ENCODE measurements around the gene MTUS2. TPM values are rescaled to one million over a fixed set of nuclear protein-coding genes. Genes with fewer than 3 reads are reported as not detected.
A peak's percentile ranks its signal among the peaks of the same experiment; 100 is the strongest.

MTUS2 gene
- total RNA-seq, 1 donor = not detected

DNA sequence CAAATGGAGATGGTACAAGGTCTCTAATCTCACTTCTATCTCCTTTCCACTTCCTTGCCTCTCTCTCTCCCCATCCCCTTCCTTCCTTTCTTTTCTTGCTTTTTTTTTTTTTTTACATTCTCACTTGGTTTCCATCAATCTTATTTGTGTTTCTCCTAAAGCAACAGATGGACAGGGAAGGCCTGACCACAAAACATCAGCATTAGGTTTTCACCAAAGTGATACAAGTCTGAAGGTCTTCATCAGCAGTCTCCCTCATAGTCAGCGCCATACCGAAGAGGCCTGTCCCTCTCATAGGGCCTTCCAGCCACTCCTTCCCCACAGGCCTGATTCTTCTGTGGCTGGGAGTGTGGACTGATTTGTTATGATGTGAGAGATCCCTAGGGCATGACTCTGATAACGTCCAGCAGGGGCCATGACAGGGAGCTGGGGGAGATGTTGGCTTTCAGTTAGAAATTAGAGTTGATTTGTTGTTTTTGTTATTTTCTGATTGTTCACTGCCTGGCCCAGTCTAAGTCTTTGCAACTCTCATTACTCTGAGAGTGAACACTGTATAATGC, 616.7 kb downstream of the MTUS2 start:
- no peak for DNase-seq (ENCODE audit: low read depth in 2 of 3, low spot score in 2 of 3)

DNA sequence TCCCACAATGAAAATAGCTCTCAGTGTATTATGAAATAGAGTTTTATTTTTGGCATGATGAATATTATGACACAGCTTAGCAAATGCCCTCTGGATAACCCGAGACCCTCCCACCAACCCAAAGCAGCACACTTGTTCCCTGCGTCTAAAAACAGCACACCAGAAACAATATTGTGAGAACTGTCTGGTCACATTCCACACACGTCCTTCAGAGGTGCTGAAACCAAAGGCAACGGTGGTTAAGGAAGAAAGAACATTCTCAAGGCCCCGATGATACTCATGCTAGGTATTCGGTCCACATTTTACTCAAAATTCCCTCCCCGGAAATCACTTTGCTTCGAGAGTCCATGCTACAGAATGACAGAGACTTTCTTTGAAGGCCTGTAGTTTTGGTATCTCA, 618.6 kb downstream of the MTUS2 start:
- DNase-seq (ENCODE audit: low read depth in 2 of 3, low spot score in 2 of 3) = no peak

DNA sequence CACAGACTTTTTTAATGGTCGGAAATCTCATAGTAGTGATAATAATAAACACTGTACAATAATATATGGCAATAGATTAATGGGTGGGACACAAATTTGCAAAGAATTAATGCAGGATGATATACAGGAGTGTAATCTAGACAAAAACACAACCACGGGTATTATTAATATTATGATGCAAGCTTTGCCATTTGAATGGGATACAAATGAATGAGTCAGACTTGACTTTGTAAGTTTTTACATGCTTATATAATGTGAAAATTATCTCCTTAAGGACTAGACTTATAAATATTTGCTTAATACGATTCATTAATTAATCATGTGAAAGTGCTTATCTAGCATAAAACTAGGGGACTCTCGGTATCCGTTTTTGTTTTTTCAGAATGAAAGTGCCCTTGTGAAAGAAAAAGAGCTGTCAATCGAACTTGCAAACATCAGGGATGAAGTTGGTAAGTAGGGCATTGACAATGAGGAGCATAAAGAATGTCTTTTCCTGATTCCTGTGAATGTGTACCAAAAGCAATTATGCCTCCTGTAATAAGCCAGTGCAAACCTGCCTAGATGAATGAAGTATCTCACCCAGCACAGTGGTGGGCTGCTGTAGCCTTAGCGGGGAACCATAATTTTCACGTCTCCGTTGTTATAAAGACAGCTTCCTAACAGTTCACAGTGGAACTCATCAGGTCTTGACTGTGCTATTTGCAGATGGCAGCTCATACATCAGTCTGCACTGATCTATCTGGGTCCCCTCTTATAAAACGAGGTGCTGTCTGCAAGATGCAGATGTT, 619.7 kb downstream of the MTUS2 start:
- DNase-seq (ENCODE audit: low read depth in 2 of 3, low spot score in 2 of 3) = no peak

DNA sequence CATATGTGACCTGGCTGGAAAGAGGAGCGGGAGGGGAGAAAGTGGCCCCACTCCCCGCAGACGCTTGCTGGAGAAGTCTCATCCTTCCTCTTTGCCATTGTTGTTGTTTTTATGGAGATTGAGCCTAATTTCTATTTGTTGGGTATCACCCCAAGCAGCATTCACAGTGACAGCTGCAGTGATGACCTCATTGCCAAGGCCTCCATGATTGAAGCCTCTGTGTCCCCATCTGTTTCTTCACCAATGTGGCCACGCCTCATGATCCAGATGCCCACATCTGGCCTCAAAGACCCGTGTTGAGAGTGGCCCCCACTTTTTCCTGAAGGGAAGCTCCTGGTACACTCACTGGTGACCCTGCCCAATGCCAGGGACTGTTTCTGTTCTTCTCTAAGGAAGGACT, 621.2 kb downstream of the MTUS2 start:
- no peak for DNase-seq (ENCODE audit: low read depth in 2 of 3, low spot score in 2 of 3)

DNA sequence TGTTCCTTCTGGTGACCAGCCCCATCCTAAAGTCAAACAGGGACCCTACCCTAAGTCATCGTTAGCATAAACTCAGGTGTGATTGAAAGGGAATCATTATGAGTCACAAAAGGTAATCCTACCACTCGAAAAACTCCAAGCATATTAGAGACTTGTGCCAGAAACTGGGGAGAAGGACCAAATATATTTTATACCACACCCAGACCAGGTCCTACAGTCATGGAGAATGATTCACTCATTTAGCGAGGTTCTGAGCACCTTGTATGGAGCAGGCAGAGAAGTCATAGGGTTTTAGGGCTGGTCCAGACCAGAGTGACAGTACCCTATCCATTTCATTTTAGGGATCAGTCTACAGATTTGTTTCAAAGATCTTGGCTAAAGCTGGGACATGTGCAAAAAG, 625.9 kb downstream of the MTUS2 start:
- no peak for DNase-seq (ENCODE audit: low read depth in 2 of 3, low spot score in 2 of 3)

DNA sequence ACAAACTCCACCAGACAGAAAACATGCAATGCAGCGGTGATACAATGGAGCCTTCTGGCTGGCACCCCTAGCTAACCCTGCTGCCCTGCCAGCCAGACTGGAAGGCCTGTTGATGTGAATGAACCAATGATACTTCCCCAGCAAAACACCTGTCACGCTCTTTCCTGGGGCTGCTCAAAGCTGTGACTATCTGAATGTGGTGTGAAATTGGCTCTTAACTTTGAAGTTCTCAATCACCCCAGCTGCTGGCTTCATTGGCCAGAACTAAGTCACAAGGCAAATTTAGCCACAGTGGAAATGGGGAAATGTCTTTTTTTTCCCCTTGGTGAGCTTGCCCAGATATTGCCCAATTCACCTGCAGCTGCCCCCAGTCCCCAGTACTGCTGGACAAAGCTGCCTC, 628.0 kb downstream of the MTUS2 start:
- peak in 1 of 3 donors; percentile 28 for DNase-seq (ENCODE audit: low read depth in 2 of 3, low spot score in 2 of 3)

DNA sequence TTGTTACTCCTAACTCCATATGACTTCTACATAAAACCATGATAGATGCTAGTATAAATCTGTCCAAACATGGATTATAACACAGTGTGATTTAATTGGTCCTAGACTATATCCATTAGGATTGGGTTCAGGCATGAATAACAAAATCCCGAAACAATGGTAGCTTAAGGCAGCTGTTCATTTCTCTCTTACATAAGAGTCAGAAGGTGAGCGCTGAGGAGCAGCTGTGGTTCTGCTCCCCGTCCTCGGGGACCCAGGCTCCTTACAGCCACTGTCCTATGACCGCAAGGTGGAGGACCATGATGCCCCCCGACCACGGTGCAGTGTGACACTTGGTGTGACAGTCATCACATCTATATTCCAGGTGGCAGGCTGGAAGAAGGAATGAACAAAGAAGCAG, 629.6 kb downstream of the MTUS2 start:
- no peak for DNase-seq (ENCODE audit: low read depth in 2 of 3, low spot score in 2 of 3)

DNA sequence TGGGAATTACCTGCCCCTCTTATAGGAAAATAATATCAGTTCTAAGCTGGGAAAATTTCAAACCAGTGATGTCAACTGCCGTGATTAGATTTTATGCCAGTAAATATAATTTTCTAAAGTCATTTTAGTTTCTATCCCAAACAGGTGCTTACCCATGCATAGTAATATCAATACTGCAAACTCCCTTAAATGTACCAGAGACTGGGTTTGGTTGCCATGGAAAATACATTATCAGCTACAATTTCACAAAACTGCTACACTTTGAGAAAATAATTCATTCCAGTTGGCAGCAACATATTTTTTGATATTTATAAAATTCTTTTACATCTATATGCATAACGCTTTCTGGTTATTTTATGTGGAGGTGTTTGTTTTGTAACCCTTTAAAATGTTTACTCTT, 631.8 kb downstream of the MTUS2 start:
- no peak for DNase-seq (ENCODE audit: low read depth in 2 of 3, low spot score in 2 of 3)

DNA sequence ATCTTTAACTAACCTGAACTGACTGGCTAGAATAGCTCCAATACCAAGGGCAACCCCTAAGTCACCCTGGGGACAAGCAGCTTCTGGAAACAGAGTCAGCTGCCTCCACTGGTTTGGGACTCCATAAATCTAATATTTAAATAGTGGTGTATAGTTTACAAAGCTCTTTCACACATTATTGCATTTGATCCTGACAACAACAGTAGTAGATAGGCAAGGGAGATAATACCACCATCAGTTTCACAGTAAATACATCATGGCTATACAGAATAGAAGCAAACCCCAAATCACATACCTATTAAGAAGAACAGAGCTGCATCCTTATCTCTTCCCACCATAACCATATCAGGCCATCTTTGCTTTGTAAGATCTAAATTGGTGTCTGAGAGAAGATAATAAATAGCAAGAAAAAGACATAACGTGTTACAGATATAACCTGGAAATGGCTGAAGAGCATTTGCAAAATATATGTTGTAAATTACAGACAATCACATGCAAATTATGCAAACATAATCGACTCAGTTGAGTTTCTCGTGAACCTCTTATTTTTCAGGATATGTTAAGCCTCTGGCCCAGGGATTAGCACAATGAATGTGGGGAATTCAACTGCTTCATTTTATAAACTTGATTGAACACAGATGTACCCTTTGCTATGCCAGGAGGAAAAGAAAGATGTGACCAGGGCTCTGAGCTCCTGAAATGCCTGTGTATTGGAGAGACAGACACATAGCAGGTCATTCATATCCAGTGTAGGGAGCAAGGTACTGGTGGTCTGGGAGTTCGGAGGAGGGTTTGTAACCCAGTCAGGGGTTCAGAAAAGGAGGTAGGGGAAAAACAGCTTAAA, 632.9 kb downstream of the MTUS2 start:
- no peak for DNase-seq (ENCODE audit: low read depth in 2 of 3, low spot score in 2 of 3)

DNA sequence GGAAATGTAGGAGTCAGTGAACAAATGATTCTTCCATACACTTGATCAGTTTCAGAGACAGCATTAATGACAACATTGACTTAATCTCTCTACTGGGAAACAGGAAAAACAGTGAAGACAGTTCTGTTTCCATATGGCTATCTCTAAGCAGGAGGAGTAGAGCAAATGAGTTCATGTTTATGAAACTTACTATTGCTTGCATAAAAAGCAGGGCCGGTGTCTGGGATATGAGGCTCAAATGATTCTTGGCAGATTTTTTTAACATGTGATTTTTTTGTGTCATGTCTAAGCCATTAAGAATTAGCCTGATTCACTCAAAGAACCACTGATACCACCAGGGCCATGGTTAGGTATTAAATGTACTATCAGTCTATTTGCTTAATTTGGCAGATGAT, 633.5 kb downstream of the MTUS2 start:
- no peak for DNase-seq (ENCODE audit: low read depth in 2 of 3, low spot score in 2 of 3)

DNA sequence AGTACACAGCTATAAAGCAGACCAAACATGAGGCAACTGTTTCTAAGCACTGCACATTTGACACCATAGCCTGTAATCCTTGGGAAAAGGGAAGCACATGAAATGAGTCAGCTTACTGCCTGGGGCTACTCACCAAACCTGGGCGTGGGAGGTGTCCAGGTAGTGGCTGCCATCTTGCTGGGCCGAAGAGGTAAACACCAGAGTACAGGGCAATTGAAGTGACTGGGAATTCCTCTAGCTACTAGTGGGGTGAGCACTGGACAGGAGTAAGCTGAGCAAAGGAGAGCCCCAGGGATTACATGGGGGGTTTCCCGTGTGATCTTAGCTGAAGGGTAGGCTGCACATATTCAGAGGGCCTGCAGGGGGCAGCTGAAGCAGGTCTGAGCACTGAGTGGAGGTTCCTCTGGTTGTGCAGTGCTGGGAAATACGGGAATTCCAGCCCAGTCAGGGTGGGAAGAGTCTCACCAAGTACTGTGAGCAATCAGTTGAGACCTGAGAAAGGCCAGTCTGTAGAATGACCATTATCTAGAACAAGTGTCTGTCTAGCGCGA, 634.9 kb downstream of the MTUS2 start:
- DNase-seq (ENCODE audit: low read depth in 2 of 3, low spot score in 2 of 3) = no peak

DNA sequence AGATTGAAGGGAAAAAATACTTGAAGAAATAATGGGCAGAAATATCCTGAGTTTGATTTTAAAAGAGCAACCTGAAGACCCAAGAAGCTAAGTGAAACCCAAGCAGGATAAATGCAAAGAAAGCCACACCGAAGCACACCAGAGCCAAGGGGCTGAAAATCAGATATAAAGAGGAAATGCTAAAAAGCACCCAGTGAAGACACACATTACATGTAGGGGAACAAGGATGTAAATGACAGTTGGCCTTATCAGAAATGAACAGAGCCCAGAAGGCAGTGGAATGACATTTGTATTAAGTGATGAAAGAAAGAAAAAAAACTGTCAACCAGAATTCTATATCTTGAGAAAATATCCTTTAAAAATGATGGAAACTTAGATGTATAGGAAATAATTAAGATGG, 636.3 kb downstream of the MTUS2 start:
- peak in 2 of 3 donors; percentile 28 to 75 for DNase-seq (ENCODE audit: low read depth in 2 of 3, low spot score in 2 of 3)

DNA sequence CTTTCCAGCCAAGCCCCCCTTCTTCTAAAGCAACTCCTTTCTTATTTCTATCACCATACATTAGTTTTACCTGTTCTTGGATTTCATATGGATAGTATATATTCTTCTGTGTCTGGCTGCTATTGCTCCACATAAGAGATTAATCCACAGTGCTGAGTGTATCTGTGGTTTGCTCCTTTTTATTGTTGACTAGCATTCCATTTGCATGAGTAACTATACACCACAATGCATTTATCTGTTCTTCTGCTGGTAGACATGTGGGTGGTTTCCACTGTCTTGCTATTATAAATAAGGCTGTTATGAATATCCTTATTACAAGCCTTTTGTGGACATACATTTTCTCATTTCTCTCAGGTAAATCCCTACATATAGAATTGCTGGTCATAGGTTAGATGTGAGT, 637.2 kb downstream of the MTUS2 start:
- DNase-seq (ENCODE audit: low read depth in 2 of 3, low spot score in 2 of 3) = no peak

DNA sequence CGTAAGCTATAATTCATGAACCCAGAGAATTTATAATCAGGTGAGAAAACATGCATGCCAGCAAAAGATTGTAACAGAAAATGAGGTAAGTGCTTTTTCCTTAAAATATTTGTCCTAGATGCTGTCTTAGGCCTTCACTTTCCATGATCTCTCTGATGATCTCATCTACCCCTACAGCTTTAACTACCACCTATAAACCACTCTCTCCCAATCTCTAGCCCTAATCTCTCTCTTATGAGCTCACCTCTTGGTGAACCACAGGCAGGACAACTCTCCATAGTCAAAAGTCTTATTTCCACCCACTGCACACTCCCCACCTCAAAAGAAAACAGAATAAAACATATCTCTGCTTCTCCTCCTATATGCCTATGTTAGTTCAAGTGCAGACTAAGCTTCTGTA, 638.3 kb downstream of the MTUS2 start:
- no peak for DNase-seq (ENCODE audit: low read depth in 2 of 3, low spot score in 2 of 3)

DNA sequence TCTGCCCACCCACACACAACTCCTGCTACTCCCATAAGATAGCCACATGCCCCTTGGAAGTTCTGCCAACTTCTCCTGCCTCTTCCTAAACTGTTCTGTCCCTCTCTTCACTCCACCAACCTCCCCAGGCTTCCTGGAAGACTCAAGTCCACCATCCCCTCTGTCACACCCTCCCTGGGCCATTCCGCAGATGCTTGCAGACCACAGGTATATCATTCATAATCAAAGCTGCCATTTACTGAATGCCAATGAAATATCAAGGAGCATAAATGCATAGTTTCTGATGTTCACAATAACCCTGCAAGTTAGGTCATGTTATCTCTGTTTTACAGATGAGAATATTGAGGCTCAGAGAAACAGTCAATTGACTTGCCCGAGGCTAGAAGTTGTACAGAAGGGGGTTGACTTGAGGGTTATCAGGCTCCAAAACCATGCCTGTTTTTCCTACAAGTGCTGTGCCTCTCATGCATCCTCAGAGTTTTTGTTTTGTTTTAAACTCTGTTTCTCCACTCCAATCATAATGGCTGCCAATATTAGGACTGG, 639.7 kb downstream of the MTUS2 start:
- no peak for DNase-seq (ENCODE audit: low read depth in 2 of 3, low spot score in 2 of 3)

DNA sequence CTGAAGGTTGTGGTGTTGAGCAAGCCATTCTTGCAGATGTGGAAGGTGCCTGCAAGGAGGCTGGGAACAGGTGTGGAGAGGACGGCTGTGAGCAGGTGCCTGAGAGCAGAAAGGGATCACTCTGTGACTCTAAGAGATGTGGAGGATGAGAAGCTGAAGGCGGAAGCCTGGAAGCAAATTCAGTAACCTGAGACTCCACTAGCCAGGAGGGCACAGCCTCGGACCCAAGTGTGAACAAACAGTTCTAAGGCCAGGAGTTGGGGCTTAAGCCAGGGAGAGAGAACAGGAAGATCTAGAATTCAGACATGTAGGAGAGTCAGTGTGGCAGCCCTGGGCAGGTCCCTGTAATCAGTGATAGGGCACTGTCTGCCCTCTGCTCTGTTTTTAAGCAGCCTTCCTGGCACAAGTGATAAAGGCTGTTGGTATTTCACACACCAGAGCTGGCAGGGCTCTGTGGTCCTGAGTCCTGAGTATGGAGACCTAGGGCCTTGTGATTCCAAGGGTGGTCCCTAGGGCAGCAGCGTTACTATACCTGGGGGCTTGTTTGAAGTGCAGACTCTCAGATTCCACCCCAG, 644.1 kb downstream of the MTUS2 start:
- DNase-seq (ENCODE audit: low read depth in 2 of 3, low spot score in 2 of 3) = no peak

DNA sequence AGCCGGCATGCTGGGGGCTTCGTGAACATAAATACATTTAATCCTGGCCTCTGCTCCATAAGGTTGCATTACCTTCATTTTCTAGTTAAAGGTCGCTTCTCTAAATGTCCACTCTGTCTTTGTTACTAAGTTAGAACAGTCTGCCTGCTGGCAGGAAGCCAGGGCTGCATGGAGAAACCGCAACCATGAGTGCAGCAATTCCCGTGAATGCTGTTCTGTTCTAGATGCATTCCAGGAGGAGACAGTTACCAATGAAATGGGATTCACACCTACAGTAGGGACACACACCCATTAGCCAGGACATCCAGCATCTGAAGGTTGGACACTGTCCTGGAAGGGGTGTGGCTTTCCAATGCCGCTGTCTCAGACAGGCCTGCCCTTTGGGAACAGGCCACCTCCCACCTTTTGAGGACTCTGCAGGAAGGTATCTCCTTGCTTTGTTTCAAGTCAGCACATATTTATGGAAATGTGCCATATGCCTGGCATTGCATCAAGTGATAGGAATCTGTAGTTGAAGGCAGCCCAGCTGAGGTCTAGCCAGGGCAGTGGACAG, 645.7 kb downstream of the MTUS2 start:
- DNase-seq (ENCODE audit: low read depth in 2 of 3, low spot score in 2 of 3) = no peak

DNA sequence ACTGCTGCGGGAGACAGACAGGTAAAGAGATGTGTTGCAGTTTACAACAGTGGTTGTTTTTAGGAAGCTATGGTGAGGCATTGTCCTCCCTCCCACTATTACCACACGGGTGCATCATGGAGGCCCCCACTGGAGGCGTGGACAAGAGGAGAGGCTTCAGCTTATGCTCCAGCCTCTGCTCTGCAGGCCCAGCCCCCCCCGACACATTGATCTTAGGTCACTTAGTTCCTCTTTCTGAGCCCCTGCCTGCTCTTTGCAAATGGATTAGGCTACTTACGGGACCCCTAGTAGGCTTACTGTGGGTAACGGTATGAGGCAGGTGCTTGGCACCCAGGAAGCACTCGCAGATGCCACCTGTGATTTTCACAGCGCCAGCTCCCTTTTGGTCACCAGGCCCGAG, 651.4 kb downstream of the MTUS2 start:
- peak in 2 of 3 donors; percentile 41 to 68 for DNase-seq (ENCODE audit: low read depth in 2 of 3, low spot score in 2 of 3)

DNA sequence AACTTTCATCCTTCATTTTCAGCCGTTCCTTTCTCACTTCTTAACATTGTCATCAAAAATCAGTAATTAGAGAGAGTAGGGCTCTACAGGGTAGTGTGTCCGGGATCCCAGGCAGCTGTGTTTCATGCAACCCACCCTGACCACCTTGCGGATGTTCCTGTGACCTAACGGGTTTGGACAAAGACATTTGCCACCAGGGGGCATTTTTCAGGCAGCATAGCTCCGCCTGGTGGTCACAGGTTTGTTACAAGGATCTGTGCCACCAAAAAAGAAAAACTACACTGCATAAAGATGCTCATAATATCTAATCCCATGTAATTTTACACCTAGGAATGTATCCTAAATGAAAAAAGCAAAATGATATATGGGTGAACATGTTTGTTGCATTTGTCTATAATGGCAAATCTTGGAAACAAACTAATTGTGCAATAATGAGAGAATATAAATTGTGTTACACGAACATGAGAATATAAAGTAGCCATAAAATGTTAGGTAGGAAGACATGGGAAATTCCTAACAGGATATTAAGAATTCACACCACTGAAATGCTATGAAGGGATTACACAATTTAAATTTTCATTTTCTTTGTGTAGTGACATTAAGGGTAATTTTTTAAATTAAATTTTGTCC, 652.3 kb downstream of the MTUS2 start:
- peak in 2 of 3 donors; percentile 57 to 73 for DNase-seq (ENCODE audit: low read depth in 2 of 3, low spot score in 2 of 3)

DNA sequence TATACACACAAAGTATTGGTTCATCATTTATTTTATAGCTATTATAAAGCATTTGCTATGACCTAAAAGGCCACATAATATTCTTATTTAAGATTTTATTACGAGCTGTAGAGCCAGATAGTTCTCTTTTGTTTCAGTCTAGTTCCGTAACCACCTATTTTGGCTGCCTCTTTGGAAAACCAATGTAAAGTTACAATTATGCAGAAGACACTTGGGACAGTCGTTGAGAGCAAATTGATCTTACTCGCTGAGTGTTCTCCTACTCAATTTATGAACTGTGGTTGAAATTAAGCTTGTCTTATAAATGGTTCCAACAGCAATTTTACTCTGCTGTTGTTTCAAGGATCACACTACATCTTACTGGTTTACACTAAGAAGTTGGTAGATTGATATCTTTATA, 653.0 kb downstream of the MTUS2 start:
- no peak for DNase-seq (ENCODE audit: low read depth in 2 of 3, low spot score in 2 of 3)

All from hematopoietic multipotent progenitor cell (in vitro differentiated cells).